A549 (cell line): Measurements from ENCODE around the gene CIAO3. TPM values are rescaled to one million over a fixed set of nuclear protein-coding genes. Genes with fewer than 3 reads are reported as not detected.
"Not testable (repeated sequence)": the region's sequence is repeated elsewhere in the genome, so short reads cannot be mapped to it uniquely, and the experiment has no call there.

Experiments used
- ATAC-seq, 2 experiments: fragments of 200-7000 bp in 1 of 2; fragments of >200 bp in 1 of 2; cut with Nextera tagmentation in 1 of 2; cut with Tn5 transposase in 1 of 2; 3 replicates each; pipeline versions ENCODE4 v1.8.0 to v1.9.1; 2018 to 2020; ENCODE audit warnings: mild to moderate bottlenecking in 1 of 2, moderate library complexity in 1 of 2
- CTCF ChIA-PET: fragments of 300-600 bp; sonication (Branson Sonifier 250); formaldehyde crosslinking; extraction: SDS; loops from one replicate; lab custom pipeline; 2021; ENCODE audit warnings: antibody characterized with exemption, inconsistent platforms; lab: Yijun Ruan, JAX
- POLR2A ChIA-PET: fragments of 350-600 bp; formaldehyde crosslinking; extraction: SDS; loops from one replicate; lab custom pipeline; 2021; ENCODE audit warnings: antibody characterized with exemption, inconsistent platforms; lab: Yijun Ruan, JAX
- DNase-seq, 2 experiments: peaks; one replicate each; pipeline versions ENCODE4 v3.0.0 to v3.0.0-alpha.2; 2011 to 2016; ENCODE audit warnings: low read depth in 1 of 2, low spot score in 1 of 2
- FAIRE-seq: peaks from 2 replicates; lab custom pipeline; 2011; peaks lifted over from hg19 to GRCh38; lab: Jason Lieb, UNC
- H3K27ac ChIP-seq, 2 experiments: fragments of >200 bp; sonication (Bioruptor Twin); formaldehyde crosslinking; 3 replicates each; pipeline ENCODE4 v1.5.1; 2016 to 2017
- H3K4me1 ChIP-seq: fragments of >200 bp; sonication (Bioruptor Twin); formaldehyde crosslinking; 3 replicates; pipeline ENCODE4 v1.6.1; 2016
- H3K4me2 ChIP-seq: fragments of >200 bp; sonication (Bioruptor Twin); formaldehyde crosslinking; 3 replicates; pipeline ENCODE4 v1.6.1; 2016
- H3K4me3 ChIP-seq: fragments of >200 bp; sonication (Bioruptor Twin); formaldehyde crosslinking; 3 replicates; pipeline ENCODE4 v1.5.1; 2016
- H3K9me3 ChIP-seq: fragments of >200 bp; sonication (Bioruptor Twin); formaldehyde crosslinking; 3 replicates; pipeline ENCODE4 v1.6.1; 2016
- ATOH8 ChIP-seq: fragments of 250-450 bp; sonication (Bioruptor Pico); IDR thresholded peaks from 2 replicates; pipeline ENCODE4 v1.5.0; 2020; ENCODE audit warnings: low read depth, mild to moderate bottlenecking, moderate library complexity
- BHLHE40 ChIP-seq: IDR thresholded peaks from 2 replicates; pipeline ENCODE4 v1.6.1; 2012; ENCODE audit warnings: low read depth, low read length, inconsistent platforms
- CBX8 ChIP-seq: fragments of 200-600 bp; sonication (generic); IDR thresholded peaks from 2 replicates; pipeline ENCODE4 v1.6.1; 2016
- ESRRA ChIP-seq: fragments of 150-350 bp; IDR thresholded peaks from 2 replicates; pipeline ENCODE4 v1.6.1; 2014; ENCODE audit warnings: mild to moderate bottlenecking, low read length, borderline replicate concordance
- GATA3 ChIP-seq: IDR thresholded peaks from 2 replicates; pipeline ENCODE4 v1.6.1; 2012; ENCODE audit warnings: borderline replicate concordance
- HDAC2 ChIP-seq: fragments of 200-600 bp; sonication (generic); IDR thresholded peaks from 2 replicates; pipeline ENCODE4 v1.6.1; 2016
- HOXA7 ChIP-seq: fragments of 250-450 bp; sonication (Bioruptor Pico); IDR thresholded peaks from 2 replicates; pipeline ENCODE4 v1.5.0; 2020; ENCODE audit warnings: mild to moderate bottlenecking, moderate library complexity
- KDM5A ChIP-seq: fragments of 200-600 bp; sonication (generic); IDR thresholded peaks from 2 replicates; pipeline ENCODE4 v1.6.1; 2016; ENCODE audit warnings: antibody characterized with exemption, mild to moderate bottlenecking
- MAFK ChIP-seq: fragments of 450-650 bp; IDR thresholded peaks from 2 replicates; pipeline ENCODE4 v1.6.1; 2014; ENCODE audit not compliant: partially characterized antibody
- NR3C1 ChIP-seq: fragments of >200 bp; sonication (Bioruptor Twin); formaldehyde crosslinking; IDR thresholded peaks from 3 replicates; pipeline ENCODE4 v1.6.1; 2017
- REST ChIP-seq: fragments of 200-600 bp; sonication (generic); IDR thresholded peaks from 2 replicates; pipeline ENCODE4 v1.6.1; 2016; ENCODE audit warnings: antibody characterized with exemption, mild to moderate bottlenecking, moderate library complexity
- TFCP2L1 ChIP-seq: fragments of 250-450 bp; sonication (Bioruptor Pico); IDR thresholded peaks from 2 replicates; pipeline ENCODE4 v1.5.0; 2021; ENCODE audit warnings: mild to moderate bottlenecking
- ZFP36 ChIP-seq: fragments of 450-650 bp; IDR thresholded peaks from 2 replicates; pipeline ENCODE4 v1.6.1; 2014; ENCODE audit warnings: borderline replicate concordance; ENCODE audit not compliant: partially characterized antibody
- WGBS: methylation state at CpG from one replicate; pipeline ENCODE4 v1.1.6; 2017; ENCODE audit errors: missing lambda C conversion rate; 5-methylcytosine and 5-hydroxymethylcytosine counted together
- polyA plus RNA-seq, 4 experiments: library from polyadenylated mRNA; depleted of rRNA in 3 of 4; stranded (reverse); fragments of >200 nt; fragmentation: RNase III in 1 of 4; extraction: RNeasy Plus Mini Kit Qiagen cat#74134 plus additional on column Dnase treatment in 1 of 4; gene quantifications; 2 replicates in 3 of 4; 3 replicates in 1 of 4; pipeline ENCODE4 v1.2.3, GENCODE V29; 2011 to 2017
- TF ChIP-seq, protein P1 (sequence below): IDR thresholded peaks from 2 replicates; pipeline ENCODE4 v1.6.1; 2012
- TF ChIP-seq, protein P2 (sequence below): fragments of 450-650 bp; IDR thresholded peaks from 2 replicates; pipeline ENCODE4 v1.6.1; 2014; ENCODE audit warnings: antibody characterized with exemption

CIAO3 gene
- polyA plus RNA-seq, 2 of the 4 experiments (the other 2 are of a cell fraction), result 17.4 to 23.0 TPM

- Histone ChIP-seq H3K4me3 (no peak overlapping the region), H3K4me2 (no peak overlapping the region), H3K27ac (no peak overlapping the region), H3K4me1 (peaks cover 6% of the 10 kb centered on the region; the same call in 2 of the 3 replicates), H3K9me3 (no peaks in the 10 kb centered on the region)
- FAIRE-seq (no peak), DNase-seq (no peak), ATAC-seq (0 out of 6 replicates have a peak, but pooled peaks of 1 of the 2 experiments have one; percentile 15)
- TF ChIP-seq HOXA7 (CRISPR knock-in tag) (no peak), ESRRA (no peak), KDM5A (no peak), BHLHE40 (no peak), CBX8 (no peak), NR3C1 (no peak), ATOH8 (CRISPR knock-in tag) (no peak), REST (no peak), TFCP2L1 (CRISPR knock-in tag) (no peak), ZFP36 (no peak), MAFK (no peak), GATA3 (no peak), HDAC2 (no peak)
- TF ChIP-seq, protein P1, sequence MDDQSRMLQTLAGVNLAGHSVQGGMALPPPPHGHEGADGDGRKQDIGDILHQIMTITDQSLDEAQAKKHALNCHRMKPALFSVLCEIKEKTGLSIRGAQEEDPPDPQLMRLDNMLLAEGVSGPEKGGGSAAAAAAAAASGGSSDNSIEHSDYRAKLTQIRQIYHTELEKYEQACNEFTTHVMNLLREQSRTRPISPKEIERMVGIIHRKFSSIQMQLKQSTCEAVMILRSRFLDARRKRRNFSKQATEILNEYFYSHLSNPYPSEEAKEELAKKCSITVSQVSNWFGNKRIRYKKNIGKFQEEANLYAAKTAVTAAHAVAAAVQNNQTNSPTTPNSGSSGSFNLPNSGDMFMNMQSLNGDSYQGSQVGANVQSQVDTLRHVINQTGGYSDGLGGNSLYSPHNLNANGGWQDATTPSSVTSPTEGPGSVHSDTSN, result no peak
- TF ChIP-seq, protein P2, sequence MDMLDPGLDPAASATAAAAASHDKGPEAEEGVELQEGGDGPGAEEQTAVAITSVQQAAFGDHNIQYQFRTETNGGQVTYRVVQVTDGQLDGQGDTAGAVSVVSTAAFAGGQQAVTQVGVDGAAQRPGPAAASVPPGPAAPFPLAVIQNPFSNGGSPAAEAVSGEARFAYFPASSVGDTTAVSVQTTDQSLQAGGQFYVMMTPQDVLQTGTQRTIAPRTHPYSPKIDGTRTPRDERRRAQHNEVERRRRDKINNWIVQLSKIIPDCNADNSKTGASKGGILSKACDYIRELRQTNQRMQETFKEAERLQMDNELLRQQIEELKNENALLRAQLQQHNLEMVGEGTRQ, result no peak
- ChIA-PET POLR2A (no interaction called here), CTCF (interaction anchor here (0.9 to 28.0 kb wide), 7 partner anchors 8 to 39 kb away, joined by 3 to 656 read pairs (median 10); partner anchors contain the start of genes ANTKMT, CCDC78, FBXL16 and HAGHL)
- 76% methylated on average over 18 of the region's 21 CpGs for WGBS
These were observed 3.1 kb upstream of the CIAO3 start for GRCh38 chr16:743794-744500.

GRCh38 chr16:742894-743293, 2.1 kb upstream of the CIAO3 start:
- H3K4me1 ChIP-seq, FAIRE-seq, H3K27ac ChIP-seq, H3K4me2 ChIP-seq, H3K4me3 ChIP-seq, H3K9me3 ChIP-seq, DNase-seq, ATAC-seq, POLR2A ChIA-PET: not testable (repeated sequence)
- CTCF ChIA-PET, result interaction anchor here (4.7 to 28.0 kb wide), 3 partner anchors 13 to 40 kb away, joined by 46 to 656 read pairs (median 205); partner anchors contain the start of genes ANTKMT, CCDC78, FBXL16 and HAGHL
- 71% methylated on average over 14 of the region's 14 CpGs for WGBS
